ENCODE data around the gene C12orf43.

- no peak for TF ChIP-seq JUND (IDR thresholded peaks at IDR 0.05)
- no peak for TF ChIP-seq CTCF (IDR thresholded peaks at IDR 0.05; ENCODE audit: low read depth, low read length, missing input control)
- no peak for TF ChIP-seq YY1 (IDR thresholded peaks at IDR 0.05)
- no peak for TF ChIP-seq RAD21 (IDR thresholded peaks at IDR 0.05)
- no peak for TF ChIP-seq ATF3 (IDR thresholded peaks at IDR 0.05)
- no peak for TF ChIP-seq HNF4G (IDR thresholded peaks at IDR 0.05)
- TF ChIP-seq TAF1 (conservative IDR thresholded peaks at IDR 0.05) = no peak
- no peak for TF ChIP-seq MAX (IDR thresholded peaks at IDR 0.05)
- no peak for TF ChIP-seq REST (IDR thresholded peaks at IDR 0.05)
- TF ChIP-seq NR2F2 (IDR thresholded peaks at IDR 0.05) = no peak
- TF ChIP-seq ZBTB33 (IDR thresholded peaks at IDR 0.05) = no peak
Observed at GRCh38 chr12:121011820-121012219, 4.5 kb downstream of the C12orf43 start.
